VCaP (cell line): ENCODE data around the gene CDH13.

Experiments
- H3K27ac ChIP-seq: fragments of 450-650 bp; 2 replicates; pipeline ENCODE4 v1.5.1; 2017
- CTCF ChIP-seq: fragments of 450-650 bp; conservative IDR thresholded peaks from 2 replicates; pipeline ENCODE4 v1.5.1; 2017; ENCODE audit warnings: mild to moderate bottlenecking, moderate library complexity

Gene CDH13

GRCh38 chr16:83603723-83604570 is 977.2 kb downstream of the CDH13 start:
- peak overlapping the region; percentile 31 for H3K27ac ChIP-seq
- no peak for TF ChIP-seq CTCF

GRCh38 chr16:83606486-83607030 is 979.8 kb downstream of the CDH13 start:
- no peak overlapping the region for H3K27ac ChIP-seq
- TF ChIP-seq CTCF, result no peak

- TF ChIP-seq CTCF, result no peak
- H3K27ac ChIP-seq, result no peak overlapping the region
These were observed 982.4 kb downstream of the CDH13 start for GRCh38 chr16:83609178-83609577.

GRCh38 chr16:83615141-83615952 is 988.6 kb downstream of the CDH13 start:
- no peak for TF ChIP-seq CTCF
- H3K27ac ChIP-seq, result no peak overlapping the region

GRCh38 chr16:83615953-83616350 is 989.2 kb downstream of the CDH13 start:
- no peak overlapping the region for H3K27ac ChIP-seq
- TF ChIP-seq CTCF, result no peak

- no peak overlapping the region for H3K27ac ChIP-seq
- no peak for TF ChIP-seq CTCF
These were observed 992.8 kb downstream of the CDH13 start for GRCh38 chr16:83619381-83620150.
